ENCODE measurements around the gene TMEM132D. TPM values are rescaled to one million over a fixed set of nuclear protein-coding genes. Genes with fewer than 3 reads are reported as not detected.

The TMEM132D gene
- polyA plus RNA-seq, 1 experiment: 0.02 TPM

DNA sequence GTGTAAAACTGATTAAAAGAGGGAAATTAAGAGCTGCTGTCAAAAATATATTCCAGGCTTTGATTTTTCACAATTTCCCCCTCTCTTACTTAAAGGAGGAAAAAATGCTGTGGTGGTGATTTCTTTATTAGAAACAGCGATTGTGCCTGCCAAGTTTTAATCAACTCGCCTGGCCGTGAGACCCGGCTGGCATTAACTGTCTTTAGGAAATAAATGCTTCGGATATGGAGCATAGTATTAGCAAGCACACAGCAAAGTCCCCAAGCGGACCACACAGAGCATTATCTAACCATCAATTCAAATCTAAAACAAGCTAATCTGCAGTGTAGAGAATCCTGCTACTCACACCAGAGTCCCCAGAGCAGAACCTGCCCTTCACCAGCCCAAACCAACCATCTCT lies 457.1 kb downstream of the TMEM132D start:
- TF ChIP-seq, protein P1, sequence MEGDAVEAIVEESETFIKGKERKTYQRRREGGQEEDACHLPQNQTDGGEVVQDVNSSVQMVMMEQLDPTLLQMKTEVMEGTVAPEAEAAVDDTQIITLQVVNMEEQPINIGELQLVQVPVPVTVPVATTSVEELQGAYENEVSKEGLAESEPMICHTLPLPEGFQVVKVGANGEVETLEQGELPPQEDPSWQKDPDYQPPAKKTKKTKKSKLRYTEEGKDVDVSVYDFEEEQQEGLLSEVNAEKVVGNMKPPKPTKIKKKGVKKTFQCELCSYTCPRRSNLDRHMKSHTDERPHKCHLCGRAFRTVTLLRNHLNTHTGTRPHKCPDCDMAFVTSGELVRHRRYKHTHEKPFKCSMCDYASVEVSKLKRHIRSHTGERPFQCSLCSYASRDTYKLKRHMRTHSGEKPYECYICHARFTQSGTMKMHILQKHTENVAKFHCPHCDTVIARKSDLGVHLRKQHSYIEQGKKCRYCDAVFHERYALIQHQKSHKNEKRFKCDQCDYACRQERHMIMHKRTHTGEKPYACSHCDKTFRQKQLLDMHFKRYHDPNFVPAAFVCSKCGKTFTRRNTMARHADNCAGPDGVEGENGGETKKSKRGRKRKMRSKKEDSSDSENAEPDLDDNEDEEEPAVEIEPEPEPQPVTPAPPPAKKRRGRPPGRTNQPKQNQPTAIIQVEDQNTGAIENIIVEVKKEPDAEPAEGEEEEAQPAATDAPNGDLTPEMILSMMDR (IDR thresholded peaks at IDR 0.05; ENCODE audit: insufficient read depth, low read depth, low read length): no peak
- no peaks in the 10 kb centered on the region for H3K27me3 ChIP-seq (ENCODE audit: control insufficient read depth, insufficient read depth, low read length)
- ChIA-PET POLR2A (no interaction called here), CTCF (no interaction called here)
- H3K36me3 ChIP-seq (ENCODE audit: control insufficient read depth, insufficient read depth, low read length): no peaks in the 10 kb centered on the region
- DNase-seq (ENCODE audit: low read depth): no peak
- no peak overlapping the region for H3K4me3 ChIP-seq (ENCODE audit: low read depth, low read length)

DNA sequence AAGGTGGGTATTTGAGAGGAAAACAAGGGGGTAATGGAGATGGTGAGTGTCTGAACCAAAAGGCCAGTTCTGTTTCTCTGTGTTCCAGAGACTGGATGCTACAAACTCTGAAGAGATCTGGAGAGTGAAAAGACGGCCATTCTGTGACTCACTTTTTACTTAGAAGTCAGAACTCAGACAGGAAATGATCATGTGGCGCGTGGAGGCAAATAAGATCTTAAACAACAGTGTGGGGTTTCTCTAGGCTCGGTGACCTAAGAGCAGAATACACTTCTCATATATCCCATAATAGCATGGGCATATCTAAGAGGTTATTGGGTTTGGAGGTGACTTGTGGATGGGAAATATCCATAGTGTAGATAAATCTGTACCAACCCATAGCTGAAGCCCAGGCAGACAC lies 463.5 kb downstream of the TMEM132D start:
- TF ChIP-seq, protein P1 (IDR thresholded peaks at IDR 0.05; ENCODE audit: insufficient read depth, low read depth, low read length): no peak
- ChIA-PET CTCF (no interaction called here), POLR2A (no interaction called here)
- H3K36me3 ChIP-seq (ENCODE audit: control insufficient read depth, insufficient read depth, low read length): no peaks in the 10 kb centered on the region
- DNase-seq (ENCODE audit: low read depth): no peak
- H3K27me3 ChIP-seq (ENCODE audit: control insufficient read depth, insufficient read depth, low read length): no peaks in the 10 kb centered on the region
- H3K4me3 ChIP-seq (ENCODE audit: low read depth, low read length): no peak overlapping the region

DNA sequence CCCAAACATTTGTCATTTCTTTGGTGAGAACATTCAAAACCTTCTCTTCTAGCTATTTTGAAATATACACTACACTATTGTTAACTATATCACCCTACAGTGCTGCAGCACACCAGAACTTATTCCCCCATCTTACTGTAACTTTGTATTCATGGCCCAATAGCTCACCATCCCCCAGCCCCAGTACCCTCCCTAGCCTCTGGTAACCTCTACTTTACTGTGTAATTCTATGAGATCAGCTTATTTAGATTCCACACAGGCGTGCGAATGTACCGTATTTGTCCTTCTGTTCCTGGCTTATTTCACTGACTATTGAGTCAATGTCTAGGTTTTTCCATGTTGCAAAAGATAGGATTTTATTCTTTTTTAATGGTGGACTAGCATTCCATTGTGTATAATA lies 469.0 kb downstream of the TMEM132D start:
- TF ChIP-seq, protein P1 (IDR thresholded peaks at IDR 0.05; ENCODE audit: insufficient read depth, low read depth, low read length): no peak
- ChIA-PET POLR2A (no interaction called here), CTCF (no interaction called here)
- Histone ChIP-seq H3K27me3 (ENCODE audit: control insufficient read depth, insufficient read depth, low read length) (no peaks in the 10 kb centered on the region), H3K4me3 (ENCODE audit: low read depth, low read length) (no peak overlapping the region), H3K36me3 (ENCODE audit: control insufficient read depth, insufficient read depth, low read length) (no peaks in the 10 kb centered on the region)
- DNase-seq (ENCODE audit: low read depth): no peak

DNA sequence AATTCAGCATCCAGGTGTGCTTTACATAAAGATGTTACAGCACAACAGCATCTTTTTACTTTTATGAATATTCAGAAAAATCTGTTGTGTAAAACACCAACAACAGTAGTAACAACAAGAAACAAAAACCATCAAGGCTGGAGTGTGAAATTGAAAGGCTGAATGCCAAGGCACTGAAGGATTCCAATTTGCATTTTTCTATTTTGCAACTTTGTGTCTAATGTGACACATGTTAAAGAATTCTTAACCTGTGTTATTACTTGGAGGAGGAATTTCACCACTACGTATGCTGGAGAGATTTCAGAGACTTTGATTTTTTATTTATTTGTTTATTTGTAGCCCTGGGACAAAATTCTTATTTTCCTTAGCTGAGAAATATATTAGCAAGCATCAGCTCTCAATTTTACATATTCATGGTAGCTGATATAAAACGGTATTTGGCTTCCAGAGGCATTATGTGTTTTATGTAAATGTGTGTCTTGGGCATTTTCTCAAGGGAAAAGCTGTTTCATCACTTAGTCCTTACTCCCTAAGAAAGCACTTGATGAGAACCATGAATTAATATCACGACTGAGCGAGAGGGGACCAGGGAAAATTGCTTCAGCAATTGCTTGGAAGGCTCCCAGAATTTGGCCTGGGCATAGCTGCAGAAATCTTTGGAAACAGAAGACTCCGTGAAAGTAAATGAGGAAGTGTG lies 475.4 kb downstream of the TMEM132D start:
- Histone ChIP-seq H3K36me3 (ENCODE audit: control insufficient read depth, insufficient read depth, low read length) (no peaks in the 10 kb centered on the region), H3K27me3 (ENCODE audit: control insufficient read depth, insufficient read depth, low read length) (no peaks in the 10 kb centered on the region), H3K4me3 (ENCODE audit: low read depth, low read length) (no peak overlapping the region)
- DNase-seq (ENCODE audit: low read depth): no peak
- POLR2A ChIA-PET: no interaction called here
- TF ChIP-seq, protein P1 (IDR thresholded peaks at IDR 0.05; ENCODE audit: insufficient read depth, low read depth, low read length): no peak
- CTCF ChIA-PET: no interaction called here

DNA sequence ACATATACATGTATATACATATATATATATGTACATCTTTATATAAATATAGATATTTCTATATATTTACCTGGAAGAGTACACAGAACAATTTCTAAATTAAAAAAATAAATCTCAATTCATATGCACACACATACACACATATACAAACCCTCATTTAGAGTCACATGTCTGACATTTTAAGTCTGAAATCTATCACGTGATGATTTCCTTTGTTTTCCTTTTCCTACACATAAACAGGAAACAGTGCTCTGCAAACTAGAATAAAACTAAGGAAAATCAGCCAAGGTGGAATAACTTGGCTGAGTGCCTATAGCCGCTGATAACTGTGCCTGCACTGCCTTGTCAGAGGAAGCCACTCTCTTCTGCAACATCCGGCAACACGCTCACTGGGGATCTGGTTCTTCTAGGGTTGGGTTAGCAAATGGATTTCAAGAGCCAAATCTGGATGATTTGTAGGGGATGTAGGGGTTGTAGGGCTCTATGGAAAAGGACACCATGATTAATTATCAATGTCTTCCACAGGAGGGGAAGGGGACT lies 480.7 kb downstream of the TMEM132D start:
- Histone ChIP-seq H3K4me3 (ENCODE audit: low read depth, low read length) (no peak overlapping the region), H3K27me3 (ENCODE audit: control insufficient read depth, insufficient read depth, low read length) (no peaks in the 10 kb centered on the region), H3K36me3 (ENCODE audit: control insufficient read depth, insufficient read depth, low read length) (no peaks in the 10 kb centered on the region)
- ChIA-PET CTCF (no interaction called here), POLR2A (no interaction called here)
- DNase-seq (ENCODE audit: low read depth): no peak
- TF ChIP-seq, protein P1 (IDR thresholded peaks at IDR 0.05; ENCODE audit: insufficient read depth, low read depth, low read length): no peak
